GM06990 (cell line): ENCODE results near the gene ATP13A2.

Experiments
- DNase-seq: peaks from one replicate; pipeline ENCODE4 v3.0.0-alpha.2; 2011; ENCODE audit not compliant: insufficient read length; ENCODE audit errors: extremely low read depth
- H3K27me3 ChIP-seq: replicated peaks from 2 replicates; pipeline ENCODE4 v1.6.0; 2011; ENCODE audit warnings: low read length; ENCODE audit not compliant: control insufficient read depth, insufficient read depth
- H3K36me3 ChIP-seq: 2 replicates; pipeline ENCODE4 v1.5.1; 2011; ENCODE audit warnings: low read length; ENCODE audit not compliant: control insufficient read depth, insufficient read depth
- H3K4me3 ChIP-seq: replicated peaks from 2 replicates; pipeline ENCODE4 v1.5.1; 2011; ENCODE audit warnings: low read depth, mild to moderate bottlenecking, control low read depth, low read length
- CTCF ChIP-seq: IDR thresholded peaks from 2 replicates; pipeline ENCODE4 v1.5.1; 2011; ENCODE audit warnings: low read length, control low read depth, mild to moderate bottlenecking, inconsistent platforms; ENCODE audit not compliant: insufficient read depth, poor library complexity, severe bottlenecking

Gene ATP13A2

GRCh38 chr1:16975838-16976237 is 35.9 kb downstream of the ATP13A2 start:
- DNase-seq = no peak
- TF ChIP-seq CTCF = no peak
- no peak overlapping the region for H3K4me3 ChIP-seq
- H3K27me3 ChIP-seq = no peaks in the 10 kb centered on the region; the same call in 1 of the 2 replicates
- H3K36me3 ChIP-seq = no peaks in the 10 kb centered on the region

GRCh38 chr1:16975211-16975610 is 36.5 kb downstream of the ATP13A2 start:
- Histone ChIP-seq H3K36me3 (no peaks in the 10 kb centered on the region), H3K27me3 (no peaks in the 10 kb centered on the region; the same call in 1 of the 2 replicates), H3K4me3 (no peak overlapping the region)
- no peak for DNase-seq
- no peak for TF ChIP-seq CTCF

DNA sequence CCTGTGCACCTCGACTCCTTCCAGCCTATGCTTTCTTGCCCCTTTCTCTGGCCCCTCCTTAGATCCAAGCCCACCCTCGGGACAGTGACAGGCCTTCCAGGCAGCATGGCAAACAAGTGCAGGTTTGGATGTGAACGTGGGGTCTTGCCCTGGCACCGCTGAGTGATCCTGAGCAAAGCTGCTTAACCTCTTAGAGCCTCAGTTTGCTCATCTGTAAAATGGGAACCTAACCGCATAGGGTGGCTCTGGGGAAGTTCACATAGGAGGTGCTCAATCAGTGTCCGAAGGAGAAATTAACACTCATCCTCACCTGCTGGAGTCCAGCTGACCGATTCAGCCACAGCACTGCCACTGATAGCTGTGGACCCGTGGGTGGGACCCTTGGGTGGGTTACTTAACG is 38.5 kb downstream of the ATP13A2 start:
- no peaks in the 10 kb centered on the region for H3K27me3 ChIP-seq
- no peaks in the 10 kb centered on the region for H3K36me3 ChIP-seq
- no peak overlapping the region for H3K4me3 ChIP-seq
- TF ChIP-seq CTCF = no peak
- no peak for DNase-seq

GRCh38 chr1:16972189-16972895 is 39.4 kb downstream of the ATP13A2 start:
- Histone ChIP-seq H3K4me3 (no peak overlapping the region), H3K36me3 (no peaks in the 10 kb centered on the region), H3K27me3 (no peaks in the 10 kb centered on the region)
- TF ChIP-seq CTCF = no peak
- DNase-seq = no peak

- no peak for TF ChIP-seq CTCF
- Histone ChIP-seq H3K4me3 (no peak overlapping the region), H3K36me3 (no peaks in the 10 kb centered on the region), H3K27me3 (no peaks in the 10 kb centered on the region)
- DNase-seq = no peak
Measured at GRCh38 chr1:16971341-16972188, 40.2 kb downstream of the ATP13A2 start.
